Neuronal stem cell (in vitro differentiated cells): ENCODE measurements around the gene ARMC2.

Experiments
- DNase-seq: peaks from one replicate; pipeline ENCODE4 v3.0.0-alpha.2; 2013; ENCODE audit warnings: low spot score
- H2AFZ ChIP-seq: one replicate; pipeline ENCODE4 v1.6.1; 2013; ENCODE audit warnings: mild to moderate bottlenecking, low read length, inconsistent platforms
- H2AK5ac ChIP-seq: 2 replicates; pipeline ENCODE4 v1.6.1; 2013; ENCODE audit warnings: low read depth, mild to moderate bottlenecking, inconsistent platforms, low read length, moderate library complexity, mixed read lengths
- H2BK120ac ChIP-seq: 2 replicates; pipeline ENCODE4 v1.6.1; 2013; ENCODE audit warnings: low read depth, mild to moderate bottlenecking, inconsistent platforms, low read length, moderate library complexity, mixed read lengths
- H2BK12ac ChIP-seq: one replicate; pipeline ENCODE4 v1.6.1; 2013; ENCODE audit warnings: low read length, inconsistent platforms
- H2BK15ac ChIP-seq: 2 replicates; pipeline ENCODE4 v1.6.1; 2013; ENCODE audit warnings: mild to moderate bottlenecking, low read length, inconsistent platforms, mixed read lengths
- H2BK5ac ChIP-seq: one replicate; pipeline ENCODE4 v1.6.1; 2013; ENCODE audit warnings: inconsistent platforms, mild to moderate bottlenecking, low read length, moderate library complexity
- H3K14ac ChIP-seq: one replicate; pipeline ENCODE4 v1.6.1; 2013; ENCODE audit warnings: low read length, inconsistent platforms
- H3K18ac ChIP-seq: 2 replicates; pipeline ENCODE4 v1.6.1; 2013; ENCODE audit warnings: low read length, inconsistent platforms
- H3K23ac ChIP-seq: 2 replicates; pipeline ENCODE4 v1.6.1; 2013; ENCODE audit warnings: low read depth, mild to moderate bottlenecking, mixed read lengths, low read length, inconsistent platforms; ENCODE audit not compliant: poor library complexity
- H3K27ac ChIP-seq: replicated peaks from 3 replicates; pipeline ENCODE4 v1.5.1; 2013; ENCODE audit warnings: low read length, inconsistent platforms
- H3K27me3 ChIP-seq, 3 experiments: 2 replicates each; pipeline ENCODE4 v1.6.1; 2013; ENCODE audit warnings: low read length in 3 of 3, mild to moderate bottlenecking in 2 of 3, inconsistent platforms in 1 of 3, low read depth in 1 of 3, mixed read lengths in 1 of 3, moderate library complexity in 1 of 3; ENCODE audit not compliant: control insufficient read depth in 3 of 3, insufficient read depth in 3 of 3
- H3K36me3 ChIP-seq, 2 donors: replicated peaks in 1 of 2; 2 replicates each; pipeline ENCODE4 v1.6.1; 2013; ENCODE audit warnings: low read length in 2 of 2; ENCODE audit not compliant: control insufficient read depth in 2 of 2, insufficient read depth in 2 of 2
- H3K4ac ChIP-seq: 2 replicates; pipeline ENCODE4 v1.6.1; 2013; ENCODE audit warnings: inconsistent platforms, mild to moderate bottlenecking, low read length, moderate library complexity
- H3K4me1 ChIP-seq, 2 donors: 1 replicate in 1 of 2; 2 replicates in 1 of 2; pipeline ENCODE4 v1.6.1; 2013; ENCODE audit warnings: low read length in 2 of 2, low read depth in 1 of 2; ENCODE audit not compliant: control insufficient read depth in 2 of 2, insufficient read depth in 1 of 2
- H3K4me2 ChIP-seq: one replicate; pipeline ENCODE4 v1.6.1; 2013; ENCODE audit warnings: mild to moderate bottlenecking, low read length, inconsistent platforms; ENCODE audit not compliant: insufficient read depth, poor library complexity, severe bottlenecking
- H3K4me3 ChIP-seq, 2 donors: 2 replicates each; pipeline ENCODE4 v1.5.1; 2013; ENCODE audit warnings: low read length in 2 of 2, mild to moderate bottlenecking in 2 of 2, inconsistent platforms in 1 of 2, moderate library complexity in 1 of 2
- H3K79me1 ChIP-seq: one replicate; pipeline ENCODE4 v1.6.1; 2013; ENCODE audit warnings: low read depth, mild to moderate bottlenecking, inconsistent platforms, low read length, moderate library complexity
- H3K9ac ChIP-seq: one replicate; pipeline ENCODE4 v1.6.1; 2013; ENCODE audit warnings: mild to moderate bottlenecking, low read depth, low read length, inconsistent platforms; ENCODE audit not compliant: poor library complexity
- H3K9me3 ChIP-seq, 2 donors: replicated peaks in 1 of 2; 2 replicates each; pipeline versions ENCODE3 to v1.6.1; 2013; ENCODE audit warnings: low read length in 2 of 2, mild to moderate bottlenecking in 2 of 2, inconsistent platforms in 1 of 2, low read depth in 1 of 2, mixed read lengths in 1 of 2, moderate library complexity in 1 of 2; ENCODE audit not compliant: control insufficient read depth in 2 of 2, insufficient read depth in 1 of 2
- H4K8ac ChIP-seq: one replicate; pipeline ENCODE4 v1.6.1; 2013; ENCODE audit warnings: low read depth, mild to moderate bottlenecking, inconsistent platforms, low read length, moderate library complexity
- H4K91ac ChIP-seq: one replicate; pipeline ENCODE4 v1.6.1; 2013; ENCODE audit warnings: low read length, low read depth, mild to moderate bottlenecking, inconsistent platforms; ENCODE audit not compliant: poor library complexity
- WGBS, 2 donors: extraction: QIAGEN DNeasy Blood & Tissue Kit; methylation state at CpG; one replicate each; pipeline ENCODE4 v1.1.7; 2013; ENCODE audit warnings: missing lambda C conversion rate in 2 of 2, mixed read lengths in 1 of 2; ENCODE audit not compliant: insufficient read length in 2 of 2, insufficient replicate concordance in 1 of 2; ENCODE audit errors: extremely low coverage in 2 of 2; 5-methylcytosine and 5-hydroxymethylcytosine counted together

ARMC2 gene

DNA sequence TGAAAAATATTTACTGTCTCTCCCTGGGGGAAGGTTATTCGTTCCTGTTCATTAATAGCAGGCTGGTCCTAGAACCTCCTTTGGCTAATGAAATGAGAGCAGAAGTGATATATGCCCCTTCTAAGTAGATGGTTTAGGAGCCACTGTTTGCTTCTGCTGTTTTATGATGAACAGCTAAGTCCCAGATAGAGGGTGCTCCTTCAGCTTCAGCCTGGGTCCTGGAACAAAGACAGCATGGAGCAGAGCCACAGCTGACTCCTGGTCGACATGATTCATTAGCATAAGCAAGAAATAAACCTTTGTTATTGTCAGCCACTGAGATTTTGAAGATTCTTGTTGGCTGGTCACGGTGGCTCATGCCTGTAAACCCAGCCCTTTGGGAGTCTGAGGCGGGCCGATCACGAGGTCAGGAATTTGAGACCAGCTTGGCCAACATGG is 47.8 kb upstream of the ARMC2 start:
- Histone ChIP-seq H3K4me1 (peaks cover 2 to 20% of the 10 kb centered on the region in 2 donors), H3K4ac (no peak overlapping the region), H2BK120ac (no peak overlapping the region), H3K18ac (no peak overlapping the region), H3K4me2 (no peak overlapping the region), H3K4me3 (no peak overlapping the region), H3K27ac (no peak overlapping the region), H3K23ac (no peak overlapping the region), H2BK5ac (no peak overlapping the region), H3K79me1 (no peaks in the 10 kb centered on the region), H2AFZ (peak overlapping the region; percentile 40), H2BK12ac (no peak overlapping the region), H2AK5ac (no peak overlapping the region), H3K9ac (no peak overlapping the region), H4K91ac (no peak overlapping the region), H3K36me3 (no peaks in the 10 kb centered on the region), H3K27me3 (peaks cover 0 to 4% (median 0%) of the 10 kb centered on the region in 3 experiments), H4K8ac (no peak overlapping the region), H3K9me3 (no peaks in the 10 kb centered on the region), H3K14ac (no peak overlapping the region), H2BK15ac (no peak overlapping the region)
- WGBS, 2 donors, result no CpG with 5 or more reads among the region's 6 CpGs
- DNase-seq, result no peak

DNA sequence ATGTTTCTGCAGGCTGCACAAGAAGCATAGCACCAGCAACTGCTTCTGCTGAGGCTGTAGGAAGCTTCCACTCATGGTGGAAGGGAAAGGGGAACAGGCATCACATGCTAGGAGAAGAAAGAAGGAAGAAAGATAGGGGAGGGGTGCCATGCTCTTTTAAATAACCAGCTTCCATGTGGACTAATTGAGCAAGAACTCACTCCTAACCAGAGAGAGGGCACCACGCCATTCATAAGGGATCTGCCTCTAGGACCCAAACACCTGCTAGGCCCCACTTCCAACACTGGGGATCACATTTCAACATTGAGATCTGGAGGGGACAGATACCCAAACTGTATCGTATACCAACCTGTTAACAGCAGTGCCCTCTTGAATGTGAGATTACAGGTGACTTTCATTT is 46.9 kb upstream of the ARMC2 start:
- Histone ChIP-seq H2BK120ac (no peak overlapping the region), H3K27ac (no peak overlapping the region), H3K14ac (no peak overlapping the region), H3K4me2 (no peak overlapping the region), H3K36me3 (no peaks in the 10 kb centered on the region), H2AFZ (no peak overlapping the region), H3K23ac (no peak overlapping the region), H3K4me3 (no peak overlapping the region), H3K4me1 (peaks cover 2 to 20% of the 10 kb centered on the region in 2 donors), H2BK12ac (no peak overlapping the region), H4K91ac (no peak overlapping the region), H3K27me3 (peaks cover 0 to 10% (median 0%) of the 10 kb centered on the region in 3 experiments), H3K4ac (no peak overlapping the region), H3K9me3 (no peaks in the 10 kb centered on the region), H4K8ac (no peak overlapping the region), H2AK5ac (no peak overlapping the region), H2BK5ac (no peak overlapping the region), H3K9ac (no peak overlapping the region), H2BK15ac (no peak overlapping the region), H3K79me1 (no peaks in the 10 kb centered on the region), H3K18ac (no peak overlapping the region)
- WGBS, 2 donors, result no CpG with 5 or more reads among the region's 2 CpGs
- no peak for DNase-seq

GRCh38 chr6:108803982-108804490 is 44.2 kb upstream of the ARMC2 start:
- no CpG with 5 or more reads among the region's 6 CpGs for WGBS, 2 donors
- Histone ChIP-seq H4K91ac (no peak overlapping the region), H3K14ac (no peak overlapping the region), H2AFZ (no peak overlapping the region), H3K23ac (no peak overlapping the region), H3K4ac (no peak overlapping the region), H3K27me3 (peaks cover 0 to 18% (median 0%) of the 10 kb centered on the region in 3 experiments), H2BK120ac (no peak overlapping the region), H3K79me1 (no peaks in the 10 kb centered on the region), H3K9me3 (no peaks in the 10 kb centered on the region), H2BK15ac (no peak overlapping the region), H3K4me2 (no peak overlapping the region), H2BK12ac (no peak overlapping the region), H2BK5ac (no peak overlapping the region), H3K18ac (no peak overlapping the region), H2AK5ac (no peak overlapping the region), H3K4me1 (peaks cover 0 to 13% of the 10 kb centered on the region in 2 donors), H3K36me3 (no peaks in the 10 kb centered on the region), H3K27ac (no peak overlapping the region), H3K9ac (no peak overlapping the region), H3K4me3 (no peak overlapping the region), H4K8ac (no peak overlapping the region)
- DNase-seq, result no peak

- H2AFZ ChIP-seq, result no peak overlapping the region
- no peak overlapping the region for H2BK15ac ChIP-seq
Observed at GRCh38 chr6:108804956-108805355, 43.3 kb upstream of the ARMC2 start.

More at GRCh38 chr6:108804956-108805355, 43.3 kb upstream of the ARMC2 start:
- H4K8ac ChIP-seq, result no peak overlapping the region
- no peak overlapping the region for H2BK120ac ChIP-seq
- no peaks in the 10 kb centered on the region for H3K79me1 ChIP-seq
- H2BK12ac ChIP-seq, result no peak overlapping the region
- WGBS, 2 donors, result no CpG with 5 or more reads among the region's 6 CpGs
- H3K4me3 ChIP-seq, result no peak overlapping the region
- no peaks in the 10 kb centered on the region for H3K9me3 ChIP-seq
- no peak for DNase-seq
- no peak overlapping the region for H3K9ac ChIP-seq
- H3K36me3 ChIP-seq, result no peaks in the 10 kb centered on the region
- no peak overlapping the region for H3K14ac ChIP-seq
- no peak overlapping the region for H3K27ac ChIP-seq
- H2AK5ac ChIP-seq, result no peak overlapping the region
- H3K27me3 ChIP-seq, result peaks cover 0 to 19% (median 0%) of the 10 kb centered on the region in 3 experiments
- peaks cover 0 to 6% of the 10 kb centered on the region in 2 donors for H3K4me1 ChIP-seq
- H3K4me2 ChIP-seq, result no peak overlapping the region
- no peak overlapping the region for H3K18ac ChIP-seq
- H4K91ac ChIP-seq, result no peak overlapping the region
- no peak overlapping the region for H3K4ac ChIP-seq
- no peak overlapping the region for H2BK5ac ChIP-seq
- no peak overlapping the region for H3K23ac ChIP-seq
